Right atrium auricular region (tissue), 2 donors: Measurements from ENCODE around the gene TNFAIP3. TPM values are rescaled to one million over a fixed set of nuclear protein-coding genes. Genes with fewer than 3 reads are reported as not detected.
"Not testable (repeated sequence)": the region's sequence is repeated elsewhere in the genome, so short reads cannot be mapped to it uniquely, and the experiment has no call there.

Experiments
- DNase-seq: peaks from one replicate; pipeline ENCODE4 v3.0.0-alpha.2; 2019; ENCODE audit warnings: low spot score
- H3K27ac ChIP-seq, 2 donors: fragments of 200-600 bp; sonication (generic); 1 replicate in 1 of 2; 2 replicates in 1 of 2; pipeline ENCODE4 v1.5.1; 2016 to 2019
- H3K27me3 ChIP-seq, 2 donors: fragments of 200-600 bp; sonication (generic); one replicate each; pipeline versions ENCODE4 v1.5.1 to v1.6.0; 2017 to 2019
- H3K36me3 ChIP-seq: fragments of 200-600 bp; sonication (generic); one replicate; pipeline ENCODE4 v1.5.1; 2016
- H3K4me1 ChIP-seq, 2 donors: fragments of 200-600 bp; sonication (generic); one replicate each; pipeline versions ENCODE4 v1.5.1 to v1.6.0; 2017 to 2019
- H3K4me3 ChIP-seq, 2 donors: fragments of 200-600 bp; sonication (generic); 1 replicate in 1 of 2; 2 replicates in 1 of 2; pipeline ENCODE4 v1.5.1; 2017 to 2019; ENCODE audit warnings: mild to moderate bottlenecking in 1 of 2, moderate library complexity in 1 of 2
- H3K9me3 ChIP-seq, 2 donors: fragments of 200-600 bp; sonication (generic); one replicate each; pipeline ENCODE4 v1.5.1; 2019
- CTCF ChIP-seq, 2 donors: fragments of 200-600 bp; sonication (generic); IDR thresholded peaks; one replicate each; pipeline ENCODE4 v1.5.1; 2019; ENCODE audit warnings: antibody characterized with exemption in 2 of 2
- total RNA-seq, 2 donors: library from RNA; depleted of rRNA; stranded (reverse); fragments of >200 nt; gene quantifications; one replicate each; pipeline ENCODE4 v1.1.0, GENCODE V29; 2016

The TNFAIP3 gene
- total RNA-seq, 2 donors from 2014 or later: 8.5 to 14.5 TPM

GRCh38 chr6:137892271-137892708, 25.2 kb downstream of the TNFAIP3 start:
- Histone ChIP-seq H3K4me1 (peaks cover 0 to 5% of the 10 kb centered on the region in 2 donors), H3K9me3 (no peaks in the 10 kb centered on the region), H3K27me3 (no peaks in the 10 kb centered on the region), H3K27ac (no peak overlapping the region), H3K36me3 (no peaks in the 10 kb centered on the region), H3K4me3 (no peak overlapping the region)
- no peak for DNase-seq
- TF ChIP-seq CTCF (IDR thresholded peaks at IDR 0.05): no peak

- peaks cover 0 to 5% of the 10 kb centered on the region in 2 donors for H3K4me1 ChIP-seq
- no peak for DNase-seq
These were observed 26.1 kb downstream of the TNFAIP3 start for GRCh38 chr6:137893181-137893580.

GRCh38 chr6:137893726-137894125, 26.7 kb downstream of the TNFAIP3 start:
- H3K9me3 ChIP-seq: no peaks in the 10 kb centered on the region
- no peak overlapping the region for H3K4me3 ChIP-seq
- H3K27ac ChIP-seq: no peak overlapping the region
- H3K27me3 ChIP-seq: no peaks in the 10 kb centered on the region
- DNase-seq: no peak
- TF ChIP-seq CTCF (IDR thresholded peaks at IDR 0.05): no peak
- peaks cover 0 to 5% of the 10 kb centered on the region in 2 donors for H3K4me1 ChIP-seq
- H3K36me3 ChIP-seq: no peaks in the 10 kb centered on the region

More at GRCh38 chr6:137893181-137893580, 26.1 kb downstream of the TNFAIP3 start:
- no peaks in the 10 kb centered on the region for H3K27me3 ChIP-seq
- no peak overlapping the region for H3K4me3 ChIP-seq
- no peak for TF ChIP-seq CTCF (IDR thresholded peaks at IDR 0.05)
- H3K36me3 ChIP-seq: no peaks in the 10 kb centered on the region
- no peaks in the 10 kb centered on the region for H3K9me3 ChIP-seq
- no peak overlapping the region for H3K27ac ChIP-seq

DNA sequence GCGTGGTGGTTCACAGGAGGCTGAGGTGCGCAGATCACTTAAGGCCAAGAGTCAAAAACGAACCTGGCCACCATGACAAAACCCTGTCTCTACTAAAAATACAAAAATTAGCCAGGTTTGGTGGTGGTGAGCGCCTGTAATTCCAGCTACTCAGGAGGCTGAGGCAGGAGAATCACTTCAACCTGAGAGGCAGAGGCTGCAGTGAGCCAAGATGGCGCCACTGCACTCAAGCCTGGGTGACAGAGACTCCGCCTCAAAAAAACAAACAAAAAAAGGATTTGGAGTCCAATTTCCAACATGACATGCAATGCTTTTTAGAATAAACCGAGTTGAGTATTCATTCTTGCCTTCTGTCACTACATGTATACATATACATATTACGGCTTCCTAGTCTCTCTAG, 27.3 kb downstream of the TNFAIP3 start:
- not testable (repeated sequence) for H3K27me3 ChIP-seq, H3K36me3 ChIP-seq, DNase-seq, H3K4me1 ChIP-seq, H3K4me3 ChIP-seq, H3K27ac ChIP-seq, H3K9me3 ChIP-seq

DNA sequence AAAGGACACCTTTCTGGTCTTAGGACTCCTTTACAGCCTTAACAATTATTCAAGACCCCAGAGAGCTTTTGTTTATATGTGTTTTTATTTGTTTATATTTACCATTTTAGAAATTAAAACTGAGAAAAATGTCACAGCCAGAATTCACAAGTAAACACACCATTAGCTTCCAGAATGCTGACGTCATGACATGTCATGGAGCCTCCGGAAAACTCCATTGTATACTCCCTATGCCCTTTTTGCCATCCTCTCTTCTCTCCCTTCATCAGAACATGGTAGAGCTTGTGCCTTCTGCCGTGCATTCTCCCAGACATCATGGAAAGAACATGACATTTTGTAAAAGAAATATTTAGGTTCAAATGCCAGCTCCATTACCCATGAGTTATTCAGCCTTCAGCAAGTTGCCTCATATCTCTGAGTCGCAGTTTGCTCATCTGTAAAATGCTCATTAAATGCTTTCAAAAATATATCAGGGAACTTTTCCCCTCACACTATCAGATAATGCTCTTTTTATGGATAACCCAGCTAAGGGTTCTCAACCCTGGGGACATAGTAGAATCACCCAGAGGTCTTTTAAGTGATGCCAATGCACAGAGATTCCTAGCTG, 27.8 kb downstream of the TNFAIP3 start:
- no peak overlapping the region for H3K4me3 ChIP-seq
- no peaks in the 10 kb centered on the region for H3K27me3 ChIP-seq
- H3K36me3 ChIP-seq: no peaks in the 10 kb centered on the region
- peaks cover 0 to 5% of the 10 kb centered on the region in 2 donors for H3K4me1 ChIP-seq
- TF ChIP-seq CTCF (IDR thresholded peaks at IDR 0.05): no peak
- no peak overlapping the region for H3K27ac ChIP-seq
- DNase-seq: no peak
- H3K9me3 ChIP-seq: no peaks in the 10 kb centered on the region

- Histone ChIP-seq H3K27ac (no peak overlapping the region), H3K36me3 (no peaks in the 10 kb centered on the region), H3K9me3 (no peaks in the 10 kb centered on the region), H3K27me3 (no peaks in the 10 kb centered on the region), H3K4me3 (no peak overlapping the region), H3K4me1 (peaks cover 0 to 5% of the 10 kb centered on the region in 2 donors)
- no peak for DNase-seq
- TF ChIP-seq CTCF (IDR thresholded peaks at IDR 0.05): no peak
These were observed 29.6 kb downstream of the TNFAIP3 start for GRCh38 chr6:137896647-137897046.
